ENCODE measurements around the gene FBXL5.

- TF ChIP-seq, protein P1, sequence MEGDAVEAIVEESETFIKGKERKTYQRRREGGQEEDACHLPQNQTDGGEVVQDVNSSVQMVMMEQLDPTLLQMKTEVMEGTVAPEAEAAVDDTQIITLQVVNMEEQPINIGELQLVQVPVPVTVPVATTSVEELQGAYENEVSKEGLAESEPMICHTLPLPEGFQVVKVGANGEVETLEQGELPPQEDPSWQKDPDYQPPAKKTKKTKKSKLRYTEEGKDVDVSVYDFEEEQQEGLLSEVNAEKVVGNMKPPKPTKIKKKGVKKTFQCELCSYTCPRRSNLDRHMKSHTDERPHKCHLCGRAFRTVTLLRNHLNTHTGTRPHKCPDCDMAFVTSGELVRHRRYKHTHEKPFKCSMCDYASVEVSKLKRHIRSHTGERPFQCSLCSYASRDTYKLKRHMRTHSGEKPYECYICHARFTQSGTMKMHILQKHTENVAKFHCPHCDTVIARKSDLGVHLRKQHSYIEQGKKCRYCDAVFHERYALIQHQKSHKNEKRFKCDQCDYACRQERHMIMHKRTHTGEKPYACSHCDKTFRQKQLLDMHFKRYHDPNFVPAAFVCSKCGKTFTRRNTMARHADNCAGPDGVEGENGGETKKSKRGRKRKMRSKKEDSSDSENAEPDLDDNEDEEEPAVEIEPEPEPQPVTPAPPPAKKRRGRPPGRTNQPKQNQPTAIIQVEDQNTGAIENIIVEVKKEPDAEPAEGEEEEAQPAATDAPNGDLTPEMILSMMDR (IDR thresholded peaks at IDR 0.05), result no peak
- TF ChIP-seq POLR2A (IDR thresholded peaks at IDR 0.05), result no peak
Observed at GRCh38 chr4:15690020-15690809, 35.1 kb upstream of the FBXL5 start.
